ENCODE results near the gene COL4A2.

COL4A2 gene

GRCh38 chr13:110414283-110414682, 107.2 kb downstream of the COL4A2 start:
- no peak overlapping the region for H3K14ac ChIP-seq (ENCODE audit: low read length)
- no peak for DNase-seq (ENCODE audit: low spot score)
- no peak overlapping the region for H3K4ac ChIP-seq (ENCODE audit: low read length)
- H4K8ac ChIP-seq (ENCODE audit: low read depth, low read length): no peak overlapping the region
- peaks cover 7% of the 10 kb centered on the region for H3K79me1 ChIP-seq (ENCODE audit: low read depth, low read length)
- no peak overlapping the region for H3K18ac ChIP-seq (ENCODE audit: low read length)
- no peak overlapping the region for H3K27ac ChIP-seq (replicated peaks; ENCODE audit: low read length)
- no peak overlapping the region for H2BK12ac ChIP-seq (ENCODE audit: low read length)
- H2BK120ac ChIP-seq (ENCODE audit: low read depth, low read length): no peak overlapping the region
- H3K9me3 ChIP-seq (replicated peaks in 1 of 2; ENCODE audit: control insufficient read depth in 2 of 2, insufficient read depth in 1 of 2, low read depth in 1 of 2, low read length in 2 of 2): no peaks in the 10 kb centered on the region
- no peak overlapping the region for H2AK5ac ChIP-seq (ENCODE audit: low read depth, low read length)
- WGBS, 2 donors (ENCODE audit: extremely low coverage in 2 of 2, insufficient read length in 2 of 2, insufficient replicate concordance in 1 of 2): no CpG with 5 or more reads among the region's 7 CpGs
- no peak overlapping the region for H4K91ac ChIP-seq (ENCODE audit: low read depth, low read length, poor library complexity)
- H3K23ac ChIP-seq (ENCODE audit: low read depth, low read length, poor library complexity): no peak overlapping the region
- H3K36me3 ChIP-seq (replicated peaks in 1 of 2; ENCODE audit: control insufficient read depth in 2 of 2, insufficient read depth in 2 of 2, low read length in 2 of 2): peaks cover 2 to 35% of the 10 kb centered on the region in 2 donors
- H3K4me2 ChIP-seq (ENCODE audit: insufficient read depth, low read length, poor library complexity, severe bottlenecking): no peak overlapping the region
- no peak overlapping the region for H2BK15ac ChIP-seq (ENCODE audit: low read length)
- no peak overlapping the region for H3K4me3 ChIP-seq (ENCODE audit: low read length in 2 of 2)
- H2BK5ac ChIP-seq (ENCODE audit: low read length): no peak overlapping the region
- H2AFZ ChIP-seq (ENCODE audit: low read length): no peak overlapping the region
- H3K9ac ChIP-seq (ENCODE audit: low read depth, low read length, poor library complexity): no peak overlapping the region
- no peaks in the 10 kb centered on the region for H3K27me3 ChIP-seq (ENCODE audit: control insufficient read depth in 3 of 3, insufficient read depth in 3 of 3, low read depth in 1 of 3, low read length in 3 of 3)
- H3K4me1 ChIP-seq (ENCODE audit: control insufficient read depth in 2 of 2, insufficient read depth in 1 of 2, low read depth in 1 of 2, low read length in 2 of 2): peaks cover 3% of the 10 kb centered on the region in 2 donors

DNA sequence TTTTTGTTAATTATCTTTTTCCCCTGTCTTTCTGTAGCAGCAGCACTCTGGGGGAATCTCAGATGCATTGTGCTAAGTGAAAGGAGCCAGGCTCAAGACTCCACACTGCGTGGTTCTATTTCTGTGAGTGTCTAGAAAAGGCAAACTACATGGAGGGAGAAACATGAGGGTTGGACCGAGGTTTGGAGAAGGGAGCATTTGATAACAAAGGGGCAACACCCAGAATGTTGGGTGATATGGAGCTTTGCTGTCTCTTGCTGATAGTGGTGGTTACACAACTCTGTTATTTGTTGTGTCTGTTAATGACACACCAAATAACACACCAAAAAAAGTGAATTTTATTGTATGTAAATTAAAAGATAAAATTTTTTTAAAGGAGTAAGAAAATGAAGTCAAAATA, 107.8 kb downstream of the COL4A2 start:
- Histone ChIP-seq H3K27me3 (ENCODE audit: control insufficient read depth in 3 of 3, insufficient read depth in 3 of 3, low read depth in 1 of 3, low read length in 3 of 3) (no peaks in the 10 kb centered on the region), H2BK5ac (ENCODE audit: low read length) (no peak overlapping the region), H3K4me1 (ENCODE audit: control insufficient read depth in 2 of 2, insufficient read depth in 1 of 2, low read depth in 1 of 2, low read length in 2 of 2) (peaks cover 3% of the 10 kb centered on the region in 2 donors), H2BK12ac (ENCODE audit: low read length) (no peak overlapping the region), H4K91ac (ENCODE audit: low read depth, low read length, poor library complexity) (no peak overlapping the region), H3K23ac (ENCODE audit: low read depth, low read length, poor library complexity) (no peak overlapping the region), H2BK120ac (ENCODE audit: low read depth, low read length) (no peak overlapping the region), H3K4ac (ENCODE audit: low read length) (no peak overlapping the region), H3K9me3 (replicated peaks in 1 of 2; ENCODE audit: control insufficient read depth in 2 of 2, insufficient read depth in 1 of 2, low read depth in 1 of 2, low read length in 2 of 2) (no peaks in the 10 kb centered on the region), H3K79me1 (ENCODE audit: low read depth, low read length) (peaks cover 7% of the 10 kb centered on the region), H3K27ac (replicated peaks; ENCODE audit: low read length) (no peak overlapping the region), H3K9ac (ENCODE audit: low read depth, low read length, poor library complexity) (no peak overlapping the region), H3K4me3 (ENCODE audit: low read length in 2 of 2) (no peak overlapping the region), H4K8ac (ENCODE audit: low read depth, low read length) (no peak overlapping the region), H3K4me2 (ENCODE audit: insufficient read depth, low read length, poor library complexity, severe bottlenecking) (no peak overlapping the region), H3K14ac (ENCODE audit: low read length) (no peak overlapping the region), H2AFZ (ENCODE audit: low read length) (no peak overlapping the region), H3K36me3 (replicated peaks in 1 of 2; ENCODE audit: control insufficient read depth in 2 of 2, insufficient read depth in 2 of 2, low read length in 2 of 2) (peaks cover 2 to 34% of the 10 kb centered on the region in 2 donors), H2AK5ac (ENCODE audit: low read depth, low read length) (no peak overlapping the region), H3K18ac (ENCODE audit: low read length) (no peak overlapping the region), H2BK15ac (ENCODE audit: low read length) (no peak overlapping the region)
- WGBS, 2 donors (ENCODE audit: extremely low coverage in 2 of 2, insufficient read length in 2 of 2, insufficient replicate concordance in 1 of 2): no CpG with 5 or more reads among the region's 2 CpGs
- DNase-seq (ENCODE audit: low spot score): no peak

GRCh38 chr13:110415669-110416068, 108.6 kb downstream of the COL4A2 start:
- no peak overlapping the region for H3K9ac ChIP-seq (ENCODE audit: low read depth, low read length, poor library complexity)
- no peak for DNase-seq (ENCODE audit: low spot score)
- H2AFZ ChIP-seq (ENCODE audit: low read length): no peak overlapping the region
- H3K18ac ChIP-seq (ENCODE audit: low read length): no peak overlapping the region
- H3K4ac ChIP-seq (ENCODE audit: low read length): no peak overlapping the region
- H3K27ac ChIP-seq (replicated peaks; ENCODE audit: low read length): no peak overlapping the region
- H2BK5ac ChIP-seq (ENCODE audit: low read length): no peak overlapping the region
- no peak overlapping the region for H3K4me3 ChIP-seq (ENCODE audit: low read length in 2 of 2)
- H3K4me1 ChIP-seq (ENCODE audit: control insufficient read depth in 2 of 2, insufficient read depth in 1 of 2, low read depth in 1 of 2, low read length in 2 of 2): peaks cover 3% of the 10 kb centered on the region in 2 donors
- H3K36me3 ChIP-seq (replicated peaks in 1 of 2; ENCODE audit: control insufficient read depth in 2 of 2, insufficient read depth in 2 of 2, low read length in 2 of 2): peaks cover 3 to 39% of the 10 kb centered on the region in 2 donors
- peaks cover 7% of the 10 kb centered on the region for H3K79me1 ChIP-seq (ENCODE audit: low read depth, low read length)
- H3K4me2 ChIP-seq (ENCODE audit: insufficient read depth, low read length, poor library complexity, severe bottlenecking): no peak overlapping the region
- no peak overlapping the region for H2BK120ac ChIP-seq (ENCODE audit: low read depth, low read length)
- no peak overlapping the region for H4K91ac ChIP-seq (ENCODE audit: low read depth, low read length, poor library complexity)
- H3K27me3 ChIP-seq (ENCODE audit: control insufficient read depth in 3 of 3, insufficient read depth in 3 of 3, low read depth in 1 of 3, low read length in 3 of 3): no peaks in the 10 kb centered on the region
- H4K8ac ChIP-seq (ENCODE audit: low read depth, low read length): no peak overlapping the region
- no peak overlapping the region for H2AK5ac ChIP-seq (ENCODE audit: low read depth, low read length)
- no peak overlapping the region for H3K23ac ChIP-seq (ENCODE audit: low read depth, low read length, poor library complexity)
- no CpG with 5 or more reads among the region's 8 CpGs for WGBS, 2 donors (ENCODE audit: extremely low coverage in 2 of 2, insufficient read length in 2 of 2, insufficient replicate concordance in 1 of 2)
- no peak overlapping the region for H3K14ac ChIP-seq (ENCODE audit: low read length)
- no peak overlapping the region for H2BK15ac ChIP-seq (ENCODE audit: low read length)
- H3K9me3 ChIP-seq (replicated peaks in 1 of 2; ENCODE audit: control insufficient read depth in 2 of 2, insufficient read depth in 1 of 2, low read depth in 1 of 2, low read length in 2 of 2): peaks cover 0 to under 1% of the 10 kb centered on the region in 2 donors
- H2BK12ac ChIP-seq (ENCODE audit: low read length): no peak overlapping the region

DNA sequence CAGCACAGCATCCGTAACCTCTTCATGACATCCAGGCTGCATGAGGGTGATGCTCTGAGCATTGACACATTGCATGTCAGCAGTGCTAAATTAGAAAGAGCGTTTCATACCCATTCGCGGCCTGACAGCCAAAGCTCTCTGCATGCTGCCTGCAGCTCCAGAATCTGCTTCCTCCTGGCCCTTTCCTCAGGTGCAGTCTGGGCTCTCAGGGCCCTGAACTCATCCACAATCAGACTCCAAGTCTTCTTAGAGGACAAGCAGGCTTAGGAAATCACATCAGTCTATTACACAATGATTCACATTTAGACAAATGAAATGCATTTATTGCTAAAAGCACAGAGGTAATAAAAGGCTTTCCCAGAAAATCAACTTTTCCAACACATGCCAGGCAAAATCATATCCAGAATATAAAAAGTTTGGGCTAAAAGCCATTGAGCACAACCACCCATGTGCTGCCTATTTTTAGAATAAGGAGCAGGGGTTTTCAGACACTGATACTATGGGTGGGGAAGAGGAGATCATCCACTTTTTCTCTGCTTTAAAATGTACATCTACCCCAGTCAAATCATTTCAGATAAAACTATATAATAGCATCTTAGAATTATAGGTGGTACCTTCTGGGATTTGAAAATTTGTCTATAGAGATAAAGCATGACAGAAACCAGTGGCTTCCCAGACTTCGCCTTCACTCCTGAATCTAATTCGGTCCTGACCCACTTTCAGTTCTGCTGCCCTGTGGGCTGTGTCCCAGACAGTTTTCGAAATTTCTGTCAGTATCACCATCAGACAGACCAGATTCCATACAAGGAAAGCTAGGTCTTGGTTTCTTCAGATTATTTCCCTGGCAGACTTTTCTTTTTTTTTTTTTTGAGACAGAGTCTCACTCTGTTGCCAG, 109.3 kb downstream of the COL4A2 start:
- no peak overlapping the region for H3K4me2 ChIP-seq (ENCODE audit: insufficient read depth, low read length, poor library complexity, severe bottlenecking)
- no peak overlapping the region for H3K4me3 ChIP-seq (ENCODE audit: low read length in 2 of 2)
- H2AFZ ChIP-seq (ENCODE audit: low read length): no peak overlapping the region
- H3K18ac ChIP-seq (ENCODE audit: low read length): no peak overlapping the region
- no peak overlapping the region for H3K4ac ChIP-seq (ENCODE audit: low read length)
- no peak overlapping the region for H2BK5ac ChIP-seq (ENCODE audit: low read length)
- H3K14ac ChIP-seq (ENCODE audit: low read length): peak overlapping the region; percentile 4
- WGBS, 2 donors (ENCODE audit: extremely low coverage in 2 of 2, insufficient read length in 2 of 2, insufficient replicate concordance in 1 of 2): no CpG with 5 or more reads among the region's 7 CpGs
- H3K36me3 ChIP-seq (replicated peaks in 1 of 2; ENCODE audit: control insufficient read depth in 2 of 2, insufficient read depth in 2 of 2, low read length in 2 of 2): peaks cover 4 to 43% of the 10 kb centered on the region in 2 donors
- H3K27ac ChIP-seq (replicated peaks; ENCODE audit: low read length): no peak overlapping the region
- no peak overlapping the region for H2AK5ac ChIP-seq (ENCODE audit: low read depth, low read length)
- H2BK12ac ChIP-seq (ENCODE audit: low read length): peak overlapping the region; percentile 14
- H3K27me3 ChIP-seq (ENCODE audit: control insufficient read depth in 3 of 3, insufficient read depth in 3 of 3, low read depth in 1 of 3, low read length in 3 of 3): no peaks in the 10 kb centered on the region
- no peak for DNase-seq (ENCODE audit: low spot score)
- H4K8ac ChIP-seq (ENCODE audit: low read depth, low read length): no peak overlapping the region
- no peak overlapping the region for H3K23ac ChIP-seq (ENCODE audit: low read depth, low read length, poor library complexity)
- H2BK120ac ChIP-seq (ENCODE audit: low read depth, low read length): no peak overlapping the region
- H2BK15ac ChIP-seq (ENCODE audit: low read length): no peak overlapping the region
- peaks cover 0 to 3% of the 10 kb centered on the region in 2 donors for H3K9me3 ChIP-seq (replicated peaks in 1 of 2; ENCODE audit: control insufficient read depth in 2 of 2, insufficient read depth in 1 of 2, low read depth in 1 of 2, low read length in 2 of 2)
- H3K79me1 ChIP-seq (ENCODE audit: low read depth, low read length): peaks cover 7% of the 10 kb centered on the region
- no peak overlapping the region for H4K91ac ChIP-seq (ENCODE audit: low read depth, low read length, poor library complexity)
- peaks cover 3% of the 10 kb centered on the region in 2 donors for H3K4me1 ChIP-seq (ENCODE audit: control insufficient read depth in 2 of 2, insufficient read depth in 1 of 2, low read depth in 1 of 2, low read length in 2 of 2)
- H3K9ac ChIP-seq (ENCODE audit: low read depth, low read length, poor library complexity): no peak overlapping the region
